Effector memory CD4-positive, alpha-beta T cell (primary cell): Measurements from ENCODE around the gene L3MBTL1.

Source experiments
- DNase-seq, 3 donors: peaks; one replicate each; pipeline ENCODE4 v3.0.0-alpha.2; 2020
- H3K27ac ChIP-seq: 2 replicates; pipeline ENCODE4 v1.7.0; 2013; ENCODE audit warnings: mild to moderate bottlenecking, low read length, moderate library complexity; ENCODE audit not compliant: insufficient read depth, poor library complexity, severe bottlenecking
- H3K27me3 ChIP-seq: replicated peaks from 2 replicates; pipeline ENCODE4 v1.7.0; 2013; ENCODE audit warnings: mild to moderate bottlenecking, low read length; ENCODE audit not compliant: insufficient read depth, control insufficient read depth, poor library complexity, severe bottlenecking
- H3K36me3 ChIP-seq: 2 replicates; pipeline ENCODE4 v1.7.0; 2013; ENCODE audit warnings: mild to moderate bottlenecking, low read length, moderate library complexity; ENCODE audit not compliant: control insufficient read depth, insufficient read depth
- H3K4me1 ChIP-seq: 2 replicates; pipeline ENCODE4 v1.7.0; 2013; ENCODE audit warnings: low read length, mild to moderate bottlenecking; ENCODE audit not compliant: control insufficient read depth, insufficient read depth, poor library complexity, severe bottlenecking
- H3K4me3 ChIP-seq: 2 replicates; pipeline ENCODE4 v1.7.0; 2013; ENCODE audit warnings: low read length, low read depth, mild to moderate bottlenecking; ENCODE audit not compliant: insufficient read depth, poor library complexity, severe bottlenecking
- H3K9me3 ChIP-seq: 2 replicates; pipeline ENCODE4 v1.7.0; 2013; ENCODE audit warnings: mild to moderate bottlenecking, low read length, moderate library complexity; ENCODE audit not compliant: control insufficient read depth

The L3MBTL1 gene

DNA sequence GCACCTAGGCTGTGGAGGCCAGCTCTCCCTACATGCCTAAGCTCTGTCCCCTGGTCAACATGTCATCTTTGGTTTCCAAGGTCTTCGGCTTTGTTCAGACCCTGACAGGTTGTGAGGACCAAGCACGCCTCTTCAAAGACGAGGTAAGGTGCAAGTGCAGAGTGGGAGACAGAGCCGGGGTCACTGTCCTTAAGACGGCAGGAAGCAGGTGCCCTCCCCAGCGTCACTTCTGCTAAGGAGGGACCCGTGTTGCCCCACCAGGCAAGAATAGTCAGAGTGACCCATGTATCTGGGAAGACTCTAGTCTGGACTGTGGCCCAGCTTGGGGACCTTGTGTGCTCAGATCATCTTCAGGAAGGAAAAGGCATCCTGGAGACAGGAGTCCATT is 33.2 kb downstream of the L3MBTL1 start:
- H3K9me3 ChIP-seq: no peaks in the 10 kb centered on the region
- no peaks in the 10 kb centered on the region for H3K27me3 ChIP-seq
- no peaks in the 10 kb centered on the region for H3K36me3 ChIP-seq
- H3K4me1 ChIP-seq: no peaks in the 10 kb centered on the region
- H3K27ac ChIP-seq: no peak overlapping the region
- H3K4me3 ChIP-seq: no peak overlapping the region
- no peak for DNase-seq

- Histone ChIP-seq H3K4me1 (no peaks in the 10 kb centered on the region), H3K36me3 (no peaks in the 10 kb centered on the region), H3K27ac (no peak overlapping the region), H3K9me3 (no peaks in the 10 kb centered on the region), H3K27me3 (no peaks in the 10 kb centered on the region), H3K4me3 (no peak overlapping the region)
- DNase-seq: no peak
Measured at GRCh38 chr20:43541214-43541613, 33.7 kb downstream of the L3MBTL1 start.

DNA sequence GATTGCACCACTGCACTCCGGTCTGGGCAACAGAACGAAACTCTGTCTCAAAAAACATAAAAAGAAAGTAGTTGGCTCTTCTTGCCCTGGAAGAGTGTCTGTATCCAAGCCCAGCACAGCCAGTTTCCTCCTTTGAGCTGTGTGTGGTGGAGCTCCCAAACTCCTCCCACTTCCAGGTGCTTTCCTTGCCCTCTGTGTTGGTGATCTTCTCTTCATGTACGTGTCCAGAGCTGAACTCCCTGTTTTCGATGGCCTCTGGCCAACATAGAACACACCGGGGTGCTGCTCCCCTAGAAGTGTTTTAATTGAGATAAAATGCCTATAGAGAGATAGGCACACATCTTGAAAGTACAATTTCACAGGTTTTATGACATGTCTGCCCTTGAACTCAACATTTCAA is 34.7 kb downstream of the L3MBTL1 start:
- Histone ChIP-seq H3K36me3 (no peaks in the 10 kb centered on the region), H3K9me3 (no peaks in the 10 kb centered on the region), H3K4me1 (no peaks in the 10 kb centered on the region), H3K27ac (no peak overlapping the region), H3K4me3 (no peak overlapping the region), H3K27me3 (no peaks in the 10 kb centered on the region)
- DNase-seq: no peak

DNA sequence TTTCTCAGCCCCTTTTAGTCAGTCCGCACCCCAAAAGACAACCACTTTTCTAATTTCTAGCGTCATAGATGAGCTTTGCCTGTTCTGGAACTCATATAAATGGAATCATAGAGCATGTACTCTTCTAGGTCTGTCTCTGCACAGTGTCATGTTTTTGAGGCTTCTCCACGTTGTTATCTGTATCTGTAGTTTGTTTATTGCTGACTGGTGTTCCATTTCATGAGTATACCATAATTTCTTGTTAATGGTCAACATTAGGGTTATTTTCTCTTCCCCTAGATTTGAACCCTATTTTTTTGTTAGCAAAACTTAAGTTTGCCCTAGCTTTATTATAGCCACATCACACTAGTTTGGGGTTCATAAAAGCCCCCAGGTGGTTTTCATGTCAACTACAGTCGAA is 35.2 kb downstream of the L3MBTL1 start:
- H3K4me1 ChIP-seq: no peaks in the 10 kb centered on the region
- no peak overlapping the region for H3K27ac ChIP-seq
- no peaks in the 10 kb centered on the region for H3K36me3 ChIP-seq
- H3K9me3 ChIP-seq: no peaks in the 10 kb centered on the region
- H3K4me3 ChIP-seq: no peak overlapping the region
- DNase-seq: no peak
- H3K27me3 ChIP-seq: no peaks in the 10 kb centered on the region

- Histone ChIP-seq H3K4me1 (no peaks in the 10 kb centered on the region), H3K4me3 (no peak overlapping the region), H3K9me3 (no peaks in the 10 kb centered on the region), H3K27me3 (no peaks in the 10 kb centered on the region), H3K36me3 (no peaks in the 10 kb centered on the region), H3K27ac (no peak overlapping the region)
- DNase-seq: no peak
Measured at GRCh38 chr20:43543138-43543537, 35.6 kb downstream of the L3MBTL1 start.

GRCh38 chr20:43544501-43544900 is 37.0 kb downstream of the L3MBTL1 start:
- H3K4me3 ChIP-seq: no peak overlapping the region
- DNase-seq: no peak
- no peaks in the 10 kb centered on the region for H3K27me3 ChIP-seq
- H3K36me3 ChIP-seq: no peaks in the 10 kb centered on the region
- H3K27ac ChIP-seq: no peak overlapping the region
- no peaks in the 10 kb centered on the region for H3K9me3 ChIP-seq
- no peaks in the 10 kb centered on the region for H3K4me1 ChIP-seq

- Histone ChIP-seq H3K4me1 (no peaks in the 10 kb centered on the region), H3K36me3 (no peaks in the 10 kb centered on the region)
- no peak for DNase-seq
Measured at GRCh38 chr20:43545837-43546578, 38.5 kb downstream of the L3MBTL1 start.

DNA sequence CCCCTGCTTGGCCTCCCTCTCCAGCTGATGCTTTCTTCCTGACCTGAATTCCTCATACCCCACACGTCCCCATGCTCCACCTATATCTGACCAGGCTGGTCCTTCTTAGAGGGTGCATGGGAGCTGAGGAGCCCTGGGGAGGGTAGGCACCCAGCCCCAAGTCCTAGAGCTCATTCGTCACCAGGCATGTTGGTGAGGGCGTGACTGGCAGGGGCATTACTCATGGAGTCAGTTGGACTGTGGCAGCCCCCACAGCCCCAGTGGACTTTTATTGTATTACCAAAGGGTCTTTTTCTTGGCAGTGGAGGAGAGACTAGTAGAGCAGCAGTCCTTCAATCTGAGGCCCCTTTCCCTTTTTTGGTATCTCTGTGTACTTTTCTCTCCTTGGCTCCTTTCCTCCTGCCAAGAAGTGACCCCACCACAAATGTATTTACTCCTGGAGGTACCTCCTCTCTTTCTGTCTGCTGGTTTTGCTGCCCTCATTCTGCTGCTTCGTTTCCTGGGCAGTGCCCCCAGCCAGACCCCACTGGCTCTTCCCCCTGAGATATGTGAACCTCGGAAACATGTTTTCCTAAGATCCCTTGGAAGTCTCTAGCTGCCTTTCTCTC is 40.9 kb downstream of the L3MBTL1 start:
- Histone ChIP-seq H3K36me3 (no peaks in the 10 kb centered on the region), H3K27ac (no peak overlapping the region), H3K27me3 (no peaks in the 10 kb centered on the region), H3K4me3 (no peak overlapping the region), H3K4me1 (no peaks in the 10 kb centered on the region), H3K9me3 (no peaks in the 10 kb centered on the region)
- DNase-seq: no peak

More at GRCh38 chr20:43545837-43546578, 38.5 kb downstream of the L3MBTL1 start:
- H3K9me3 ChIP-seq: no peaks in the 10 kb centered on the region
- H3K4me3 ChIP-seq: no peak overlapping the region
- no peak overlapping the region for H3K27ac ChIP-seq
- H3K27me3 ChIP-seq: no peaks in the 10 kb centered on the region

GRCh38 chr20:43549416-43550065 is 42.0 kb downstream of the L3MBTL1 start:
- H3K4me1 ChIP-seq: no peaks in the 10 kb centered on the region
- H3K27ac ChIP-seq: no peak overlapping the region
- H3K36me3 ChIP-seq: no peaks in the 10 kb centered on the region
- no peak overlapping the region for H3K4me3 ChIP-seq
- DNase-seq: no peak
- H3K27me3 ChIP-seq: no peaks in the 10 kb centered on the region
- H3K9me3 ChIP-seq: no peaks in the 10 kb centered on the region

DNA sequence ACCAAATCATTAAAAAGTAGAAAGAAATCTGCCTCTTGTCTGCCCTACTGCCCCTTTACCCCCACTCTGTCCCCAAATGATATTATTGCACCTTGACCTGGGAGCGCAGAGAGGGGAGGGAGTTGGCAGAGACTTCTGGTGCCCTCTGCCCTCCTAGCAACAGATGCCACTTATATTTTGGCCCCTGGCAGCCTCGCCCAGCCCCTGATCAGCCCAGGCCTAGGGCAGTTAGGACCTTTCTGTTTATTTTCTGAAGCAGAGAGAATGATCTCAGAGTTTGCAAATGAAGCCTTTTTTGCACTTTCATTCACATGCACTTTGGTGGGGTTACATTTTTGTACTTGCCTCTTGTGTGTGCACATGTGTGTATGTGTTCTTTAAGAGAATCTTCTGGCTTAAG is 43.0 kb downstream of the L3MBTL1 start:
- Histone ChIP-seq H3K27me3 (no peaks in the 10 kb centered on the region), H3K27ac (no peak overlapping the region), H3K9me3 (no peaks in the 10 kb centered on the region), H3K4me3 (no peak overlapping the region), H3K36me3 (no peaks in the 10 kb centered on the region), H3K4me1 (no peaks in the 10 kb centered on the region)
- no peak for DNase-seq
